CD1c-positive myeloid dendritic cell (primary cell): ENCODE results near the gene IGF1R.

Experiments used
- DNase-seq: peaks from one replicate; pipeline ENCODE4 v3.0.0-alpha.2; 2016; ENCODE audit errors: extremely low spot score

The IGF1R gene

DNA sequence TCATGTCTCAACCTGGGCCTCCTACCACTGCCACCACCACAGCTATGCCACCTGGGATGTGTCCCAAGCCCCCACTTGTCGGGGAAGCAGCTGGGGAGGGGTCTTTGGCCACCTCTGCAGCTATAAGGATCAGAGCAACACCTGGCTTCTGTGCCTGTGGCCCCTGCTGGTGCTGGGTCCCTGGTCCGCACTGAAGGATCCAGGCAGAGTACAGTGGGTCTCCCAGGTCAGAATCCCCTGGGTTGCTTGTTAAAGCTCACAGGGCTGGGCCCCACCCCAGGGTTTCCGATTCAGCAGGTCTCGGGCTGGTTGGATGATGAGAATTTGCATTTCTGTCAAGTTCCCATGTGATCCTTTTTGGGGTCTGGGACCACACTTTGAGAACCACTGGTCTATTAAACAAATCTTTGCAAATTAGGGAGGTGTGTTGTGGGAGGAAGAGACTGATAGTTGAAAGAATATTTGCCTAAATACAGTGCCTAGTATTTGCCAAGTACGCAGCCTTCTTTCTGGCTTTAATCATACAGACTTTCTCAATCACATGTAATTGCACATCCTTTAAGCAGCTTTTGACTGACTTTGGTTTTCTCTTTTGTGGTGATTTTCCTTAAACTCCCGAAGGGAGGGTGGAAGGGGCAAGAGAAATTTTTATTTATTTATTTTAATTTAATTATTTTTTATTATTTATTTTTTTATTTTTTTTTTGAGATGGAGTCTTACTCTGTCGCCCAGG, 127.3 kb downstream of the IGF1R start:
- DNase-seq = no peak

DNA sequence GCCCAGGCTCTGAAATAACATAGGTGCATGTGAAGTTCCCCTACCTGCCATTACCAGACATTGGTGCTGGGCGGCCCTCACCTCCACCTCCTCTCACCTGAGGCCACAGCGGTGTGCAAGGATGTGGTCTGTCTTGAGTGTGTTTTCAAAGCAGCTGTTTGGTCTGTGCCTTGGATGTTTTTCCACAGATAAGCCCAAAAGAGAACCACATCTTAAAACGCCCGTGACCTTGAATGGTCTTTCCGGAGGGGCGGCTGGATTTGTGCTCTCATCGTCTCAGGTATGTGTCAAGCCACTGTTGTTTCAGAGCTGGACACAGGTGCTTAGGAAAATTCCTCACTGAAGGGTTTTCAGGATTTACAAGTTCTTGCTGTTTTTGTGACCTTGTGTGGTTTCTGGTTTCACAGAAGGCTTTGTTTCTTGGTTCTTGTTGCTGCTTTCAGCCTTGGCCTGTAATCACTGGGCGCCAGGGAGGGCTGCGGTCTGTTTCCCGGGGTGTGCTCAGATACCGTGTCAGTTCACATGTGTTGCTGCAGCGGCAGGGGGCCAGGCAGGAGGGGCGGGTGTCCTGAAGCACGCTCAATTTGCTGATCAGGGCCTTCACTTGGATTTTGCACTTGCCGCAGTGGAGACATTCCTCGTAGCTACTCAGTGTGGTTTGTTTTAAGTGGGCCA, 128.4 kb downstream of the IGF1R start:
- no peak for DNase-seq

DNA sequence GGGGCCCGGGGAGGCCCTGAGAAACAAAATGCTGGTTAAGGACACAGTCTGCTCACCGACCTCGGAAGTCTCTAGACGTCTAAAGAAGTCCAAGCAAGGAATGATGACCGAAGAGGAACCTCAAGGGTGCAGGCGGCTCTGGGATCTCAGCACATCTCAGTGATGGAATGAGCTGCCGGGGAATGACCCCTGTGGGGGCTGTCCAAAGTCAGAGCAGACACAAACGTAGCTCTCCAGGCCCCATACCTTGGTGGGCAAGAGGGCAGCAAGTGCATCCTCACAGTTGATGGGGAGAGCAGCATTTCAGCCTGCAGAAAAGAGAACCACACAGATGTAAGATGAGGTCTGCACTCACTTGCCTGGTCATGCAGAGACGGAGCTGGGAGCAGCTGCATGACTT, 129.1 kb downstream of the IGF1R start:
- no peak for DNase-seq

DNA sequence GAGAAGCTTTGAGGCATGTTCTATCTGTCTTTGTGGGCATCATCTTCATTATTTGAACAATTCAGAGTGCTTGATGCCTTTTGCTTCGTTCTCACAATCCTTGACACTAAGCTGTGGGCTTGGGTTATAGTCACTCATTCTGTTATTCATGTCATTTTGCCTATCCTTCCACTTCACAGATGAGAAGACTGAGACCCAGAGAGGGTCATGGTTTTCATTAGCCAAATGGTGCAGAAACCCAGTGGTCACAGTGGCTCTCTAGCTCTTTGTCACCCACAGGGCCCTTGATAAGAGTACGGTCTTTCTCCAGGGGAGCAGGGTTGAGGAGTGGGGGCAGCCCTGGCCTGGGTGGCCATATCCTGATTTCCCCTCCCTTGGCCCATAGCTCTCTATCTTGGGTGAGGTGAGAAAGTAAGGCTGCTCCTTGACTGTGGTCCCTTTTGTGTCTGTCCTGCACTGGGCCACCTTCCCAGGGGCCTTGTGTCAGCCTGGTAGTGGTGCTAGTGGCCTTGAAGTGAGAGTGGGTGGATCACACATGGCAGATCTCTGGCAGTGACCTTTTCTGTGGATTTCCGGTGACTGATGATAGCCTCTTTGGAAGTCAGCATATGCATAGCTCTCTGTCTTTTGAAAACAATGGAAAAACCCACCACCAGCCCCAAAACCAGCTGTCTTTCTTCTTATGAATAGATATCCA, 130.1 kb downstream of the IGF1R start:
- DNase-seq = no peak

DNA sequence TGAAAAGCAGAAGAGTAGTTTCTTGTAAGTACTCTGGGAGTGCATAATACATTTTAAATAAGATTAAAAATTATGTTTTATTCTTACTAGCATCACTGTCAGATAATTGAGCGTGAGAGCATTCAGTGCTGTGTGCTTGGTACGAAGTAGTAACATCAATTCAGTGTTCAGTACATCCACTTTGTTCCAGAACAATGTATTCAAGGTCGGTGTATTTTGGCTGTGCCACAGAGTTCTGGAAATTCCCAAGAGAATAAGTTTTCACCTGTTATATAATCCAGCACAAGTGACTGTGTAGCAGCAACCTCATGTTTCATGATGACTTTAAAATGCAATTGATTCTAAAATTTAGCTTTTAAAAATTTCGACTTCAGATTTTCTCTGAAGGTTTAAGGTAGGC, 130.6 kb downstream of the IGF1R start:
- DNase-seq = no peak

DNA sequence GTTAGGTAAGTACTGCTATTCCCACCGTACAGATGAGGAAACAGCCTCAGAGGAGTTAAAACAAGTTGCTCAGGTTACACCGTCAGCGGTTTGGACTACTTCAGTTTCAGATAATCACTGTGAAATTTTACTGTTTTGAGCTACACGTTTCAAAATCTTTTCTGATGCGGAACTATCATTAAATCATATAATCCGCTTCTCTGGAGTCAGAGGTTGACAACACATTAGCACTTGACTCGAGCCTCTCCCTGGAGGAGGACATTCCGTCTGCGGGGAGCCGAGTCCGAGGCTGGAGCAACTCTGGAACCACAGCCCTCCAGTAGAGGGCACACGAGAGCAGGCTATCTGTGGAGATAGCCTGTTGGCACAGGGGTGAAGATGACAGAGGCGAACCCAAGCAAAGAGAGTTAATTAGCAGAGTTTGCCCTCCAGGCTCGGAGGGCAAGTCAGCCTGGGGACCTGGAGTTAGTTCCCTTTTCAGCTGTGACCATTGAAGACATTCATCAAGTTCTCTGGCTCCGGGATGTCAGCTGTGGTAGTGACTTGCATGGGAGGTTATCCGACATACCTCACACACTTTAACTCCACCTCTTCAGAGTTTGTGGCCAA, 131.2 kb downstream of the IGF1R start:
- DNase-seq = peak; percentile 80

DNA sequence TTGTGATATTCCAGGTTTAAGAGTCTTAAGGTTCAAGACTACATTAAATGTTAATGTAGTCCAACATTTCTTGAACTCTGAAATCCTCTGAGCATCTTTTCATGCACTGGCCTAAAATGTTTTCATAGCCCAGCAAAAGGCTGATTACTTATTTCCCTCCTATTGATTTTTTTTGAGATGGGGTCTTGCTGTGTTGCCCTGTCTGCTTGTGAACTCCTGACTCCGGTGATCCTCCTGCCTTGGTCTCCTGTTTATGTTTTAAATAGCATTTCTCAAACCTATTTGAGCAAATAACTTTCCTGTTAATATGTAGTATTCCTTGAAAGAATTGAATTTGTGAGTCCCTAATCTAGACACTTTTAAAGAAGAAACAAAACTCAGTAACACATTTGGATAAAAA, 133.5 kb downstream of the IGF1R start:
- DNase-seq = no peak

DNA sequence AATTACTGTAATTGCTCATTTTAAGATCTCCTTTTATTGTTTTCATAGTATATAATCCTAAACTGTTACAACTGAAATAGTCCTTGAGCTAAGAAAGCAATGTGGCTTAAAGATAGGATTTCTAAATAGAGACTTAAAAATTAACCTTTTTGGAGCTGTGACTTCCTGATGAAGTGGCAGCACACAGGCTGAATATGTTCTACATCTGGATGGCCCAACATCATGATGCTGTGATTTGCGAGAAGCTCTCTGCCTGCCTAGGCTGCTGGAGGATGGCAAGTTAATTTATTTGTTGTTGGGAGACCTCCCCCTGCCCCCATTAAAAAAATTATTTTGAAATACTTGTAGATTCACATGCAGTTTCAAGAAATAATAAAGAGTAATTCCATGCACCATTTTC, 134.5 kb downstream of the IGF1R start:
- no peak for DNase-seq

DNA sequence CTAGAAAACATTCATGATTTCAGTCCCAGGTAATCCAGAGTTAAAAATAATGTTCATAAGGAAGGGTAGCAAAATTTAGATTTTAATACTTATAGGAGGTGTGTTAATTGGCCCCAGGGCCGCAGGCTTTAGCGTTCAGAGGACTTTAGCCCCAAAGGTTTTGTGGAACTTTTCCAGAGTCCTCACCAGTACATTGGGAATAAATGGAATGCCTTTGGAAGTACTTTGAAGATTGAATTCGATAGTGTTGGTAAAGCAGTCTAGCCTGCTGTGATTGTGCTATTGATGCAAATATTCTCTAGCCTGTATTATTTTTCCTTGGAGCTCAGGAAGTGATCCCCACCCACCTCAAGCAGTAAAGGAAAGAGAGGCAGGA, 137.1 kb downstream of the IGF1R start:
- DNase-seq = no peak

DNA sequence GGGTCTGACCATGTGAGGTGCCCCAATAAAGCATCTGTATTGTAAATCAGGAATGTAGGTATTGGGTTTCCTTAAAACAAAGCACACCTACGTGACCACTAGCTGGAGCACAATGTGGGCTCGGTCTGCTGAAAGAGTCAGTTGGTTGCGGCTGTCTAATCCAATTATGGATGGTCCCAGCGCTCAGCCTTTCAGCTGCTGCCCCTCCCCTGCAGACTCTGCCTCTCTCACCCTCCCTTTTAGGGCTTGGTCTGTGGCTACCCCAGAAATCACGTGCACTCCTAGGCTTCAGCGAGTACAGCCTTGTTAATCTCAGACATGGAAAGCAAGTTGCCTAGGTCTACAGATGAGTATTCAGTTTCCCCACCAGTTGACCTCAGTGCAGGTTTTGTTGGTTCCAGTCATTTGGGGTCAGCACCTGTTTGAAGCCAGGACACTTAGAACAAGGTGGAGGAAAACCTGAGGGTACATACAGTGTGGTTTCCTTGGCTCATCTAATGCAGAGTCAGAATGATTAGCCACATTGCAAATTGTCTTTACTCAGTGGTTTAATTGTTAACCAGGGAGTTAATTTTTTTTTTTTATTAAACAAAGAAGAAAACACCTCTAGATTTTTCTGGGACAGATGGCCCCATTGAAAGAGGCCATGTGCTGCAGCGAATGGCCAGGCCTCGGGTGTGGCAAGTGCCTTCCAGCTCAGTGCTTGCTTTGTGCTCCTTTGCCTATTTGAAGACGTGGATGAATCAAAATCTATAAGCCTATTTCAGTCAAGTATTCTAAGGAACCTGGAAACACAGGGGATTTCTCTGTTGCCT, 137.7 kb downstream of the IGF1R start:
- no peak for DNase-seq

DNA sequence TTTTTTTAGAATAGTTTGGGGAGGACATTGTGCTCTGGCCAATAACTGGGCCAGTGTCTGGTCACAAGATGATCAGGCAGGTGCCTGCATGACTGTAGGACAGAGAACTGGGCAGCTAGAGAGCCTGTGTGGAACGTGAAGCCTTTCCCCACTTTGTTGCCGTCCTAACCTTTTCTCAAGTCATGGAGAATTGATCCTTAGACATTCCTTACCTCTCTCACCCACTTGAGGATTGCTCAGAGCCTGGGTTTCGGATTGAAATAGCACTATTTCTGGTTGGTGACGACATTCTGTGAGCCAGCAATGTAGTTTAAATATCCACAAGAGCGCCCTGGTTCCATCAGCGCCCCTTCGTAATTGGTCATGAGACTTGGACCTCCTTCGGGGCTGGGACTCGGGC, 138.4 kb downstream of the IGF1R start:
- peak; percentile 21 for DNase-seq

DNA sequence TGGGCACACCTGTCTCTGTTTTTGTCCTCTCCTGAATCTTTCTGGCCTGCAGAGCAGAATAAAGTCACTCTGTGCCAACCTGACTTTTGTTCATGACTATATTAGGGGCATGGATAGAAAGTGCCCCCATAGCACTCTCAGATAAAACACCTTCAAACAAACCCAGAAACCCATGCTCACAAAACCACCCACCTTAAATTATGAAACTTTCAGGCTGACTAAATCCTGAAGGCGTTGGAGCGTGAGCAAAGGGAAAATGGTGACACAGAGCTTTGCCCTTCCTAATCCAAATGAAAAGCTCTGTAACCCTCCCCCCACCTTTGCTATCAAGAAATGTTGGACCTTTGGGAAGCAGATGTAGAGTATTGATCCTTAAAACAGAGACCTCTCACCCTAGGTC, 138.9 kb downstream of the IGF1R start:
- peak; percentile 64 for DNase-seq

DNA sequence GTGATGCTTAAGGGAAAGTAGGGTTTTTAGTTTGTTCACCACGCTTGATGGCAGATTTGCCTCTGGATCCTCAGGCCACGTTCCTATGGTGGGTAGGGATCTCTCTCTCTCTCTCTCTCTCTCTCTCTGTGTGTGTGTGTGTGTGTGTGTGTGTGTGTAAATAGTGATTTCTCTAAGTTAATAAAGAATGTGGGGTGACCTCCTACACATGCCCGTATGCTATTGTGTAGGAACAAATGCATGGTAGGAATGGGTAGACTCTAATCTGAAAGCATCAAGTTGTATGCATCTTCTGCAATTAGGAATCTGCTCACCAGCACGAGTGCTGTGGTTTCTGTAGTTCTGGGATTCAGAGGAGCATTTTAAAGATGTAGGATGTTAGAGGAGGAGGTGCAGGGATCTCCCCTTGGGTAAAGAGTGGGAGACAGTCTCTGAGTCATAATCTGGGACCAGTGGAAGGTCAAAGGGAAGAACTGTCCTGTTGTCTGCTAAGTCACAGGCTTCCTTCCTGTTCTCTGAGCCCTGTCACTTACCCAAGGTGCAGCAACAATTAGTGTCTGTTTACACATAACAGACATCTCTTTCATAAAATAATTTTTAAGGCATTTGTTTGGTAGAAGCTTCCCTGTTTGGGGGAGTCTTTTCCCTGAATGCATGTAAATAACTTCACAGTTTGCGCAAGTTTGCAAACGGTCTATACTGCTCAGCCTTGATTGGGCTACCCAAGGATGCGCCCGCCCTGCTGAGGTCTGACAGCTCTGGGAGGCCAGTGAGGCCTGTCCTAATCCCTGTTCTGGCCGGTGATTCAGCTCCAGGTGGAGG, 139.8 kb downstream of the IGF1R start:
- peak; percentile 84 for DNase-seq

DNA sequence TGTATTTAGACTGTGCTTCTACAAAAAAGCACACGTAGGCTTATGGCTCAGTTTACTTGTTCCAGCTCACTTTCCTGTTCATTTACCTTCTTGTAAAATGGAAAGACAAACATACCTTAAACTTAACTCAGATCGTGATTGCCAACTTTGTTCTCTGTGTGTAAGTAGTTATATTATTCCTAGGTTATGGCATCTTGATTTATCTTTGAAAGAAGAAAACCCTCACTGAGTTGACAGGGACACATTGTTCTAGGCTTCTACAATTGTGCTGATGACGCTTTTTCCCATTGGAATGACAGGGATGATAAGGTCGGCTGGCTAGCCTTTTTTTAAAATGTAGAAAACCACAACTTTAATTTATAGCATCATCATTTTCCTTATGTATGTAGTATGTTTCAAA, 140.7 kb downstream of the IGF1R start:
- no peak for DNase-seq

DNA sequence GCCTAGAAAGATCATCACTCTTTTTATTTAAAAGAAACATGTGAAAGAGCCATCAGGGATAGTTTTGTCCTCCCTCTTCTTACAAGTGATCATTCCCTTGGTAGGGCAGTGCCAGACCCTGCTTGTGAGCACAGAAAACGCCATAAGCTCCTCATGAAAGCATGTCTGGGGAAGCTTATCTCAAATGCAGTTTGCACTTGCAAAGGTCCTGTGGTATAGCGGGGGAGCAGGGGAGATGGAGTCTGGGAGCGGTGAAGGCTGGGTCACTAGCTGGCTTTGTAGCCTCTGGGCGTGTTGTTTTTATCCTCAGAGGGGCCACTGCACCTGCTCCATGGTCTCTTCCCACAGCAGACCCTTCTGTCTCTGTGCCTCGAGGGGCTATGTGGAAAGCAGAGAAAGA, 141.9 kb downstream of the IGF1R start:
- DNase-seq = no peak

DNA sequence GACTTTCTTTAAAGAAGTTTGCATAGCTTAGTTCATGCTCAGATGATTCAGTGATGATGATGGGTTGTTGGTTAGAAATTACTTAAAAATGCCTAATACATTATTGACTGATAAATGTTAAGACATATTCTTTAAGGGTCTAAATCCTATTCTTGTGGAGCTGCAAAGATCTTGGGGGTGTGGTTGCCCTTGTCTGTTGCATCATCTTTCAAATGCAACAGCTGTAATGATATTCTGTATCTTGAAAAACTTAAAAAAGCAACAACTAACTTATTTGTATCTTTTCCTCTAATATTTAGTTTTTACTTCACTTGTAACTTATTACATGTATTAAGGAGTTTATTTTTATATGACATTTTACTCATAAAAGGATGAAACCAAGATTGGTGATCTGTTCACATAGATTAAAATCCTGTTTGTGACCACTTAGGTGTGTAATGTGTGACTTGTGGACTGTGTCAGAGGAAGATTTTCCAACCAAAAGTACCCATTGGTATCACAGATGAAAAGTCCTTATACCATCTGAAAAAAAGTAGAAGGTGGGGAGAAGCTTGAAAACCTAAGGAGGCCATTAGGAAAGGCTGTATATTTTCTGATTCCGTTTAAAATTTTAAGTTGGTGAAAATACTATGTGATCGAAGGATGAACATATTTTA, 142.8 kb downstream of the IGF1R start:
- no peak for DNase-seq

DNA sequence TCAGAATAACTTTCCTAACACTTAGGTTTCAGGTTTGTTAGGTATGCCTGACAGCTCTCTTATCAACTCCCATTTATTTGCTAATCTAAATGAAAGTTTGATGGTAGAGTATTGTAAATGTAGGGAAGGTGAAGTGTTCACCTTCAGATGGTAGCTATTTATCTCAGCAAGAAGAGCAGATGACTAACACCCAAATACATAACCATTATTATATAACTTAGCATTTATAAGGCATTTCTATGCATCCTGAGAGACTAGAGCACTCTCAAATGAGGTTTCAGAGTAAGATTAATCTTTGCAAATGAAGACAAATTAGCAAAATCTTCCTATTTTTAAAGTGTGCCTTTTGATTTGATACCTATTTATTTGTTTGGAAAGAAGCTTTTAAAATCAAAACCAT, 143.8 kb downstream of the IGF1R start:
- DNase-seq = no peak

DNA sequence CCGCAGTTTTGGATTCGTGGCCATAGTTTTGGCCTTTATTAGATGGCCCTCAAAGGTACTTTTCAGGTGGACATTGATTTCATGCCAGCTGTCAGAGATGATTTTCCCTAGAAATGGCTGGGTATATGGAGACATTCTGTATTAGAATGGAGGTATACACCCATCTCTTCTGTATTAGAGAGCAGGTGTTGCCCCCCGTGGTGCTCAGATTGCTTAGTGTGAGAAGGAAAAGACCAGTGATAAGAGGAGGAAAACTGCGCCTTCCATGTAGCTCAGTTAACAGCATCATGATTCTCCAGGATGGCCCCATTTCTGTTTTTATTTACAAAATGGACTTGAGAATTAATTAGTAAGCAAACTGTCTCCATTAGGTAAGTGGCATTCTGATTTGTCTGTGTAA, 145.9 kb downstream of the IGF1R start:
- no peak for DNase-seq

DNA sequence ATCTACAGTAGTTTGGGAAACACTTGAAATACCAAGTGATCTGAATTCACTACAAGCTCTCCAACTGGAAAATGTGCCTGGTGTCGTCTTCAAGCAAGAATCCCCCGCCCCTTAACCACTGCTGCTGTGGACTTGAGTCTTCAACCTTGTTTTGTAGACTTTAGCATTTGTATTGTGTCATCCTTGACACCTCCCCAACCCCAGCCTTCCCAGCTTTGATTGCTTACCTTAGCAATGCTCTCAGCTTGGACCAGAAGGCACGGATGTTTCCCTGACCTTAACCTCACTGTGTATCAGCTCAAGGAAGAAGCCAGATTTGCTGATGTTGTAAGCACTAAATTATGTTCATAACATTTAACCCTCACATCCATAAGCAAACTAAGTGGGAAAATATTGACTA, 146.4 kb downstream of the IGF1R start:
- no peak for DNase-seq

DNA sequence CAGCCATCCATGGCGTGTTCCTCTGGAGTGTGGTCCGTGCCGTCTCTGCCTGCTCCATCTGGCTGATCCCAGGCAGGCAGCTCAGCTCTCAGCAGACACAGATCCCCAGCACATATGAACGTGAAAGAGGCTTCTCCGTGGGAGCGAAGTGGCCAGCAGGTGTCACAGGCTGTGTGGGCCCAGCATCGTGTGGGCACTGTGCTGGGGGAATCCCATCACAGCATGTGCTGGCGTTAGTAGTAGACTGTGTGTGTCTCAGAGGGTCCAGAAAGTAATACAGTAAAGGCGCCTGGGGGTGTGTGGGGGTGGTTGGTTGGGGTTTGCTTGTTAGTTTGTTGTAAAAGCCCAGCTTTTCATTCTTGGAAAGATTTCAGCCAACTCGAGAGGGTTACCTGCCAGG, 147.6 kb downstream of the IGF1R start:
- DNase-seq = no peak
